ENCODE measurements around the gene NEK8.
A peak's percentile ranks its signal among the peaks of the same experiment; 100 is the strongest.

Gene NEK8

DNA sequence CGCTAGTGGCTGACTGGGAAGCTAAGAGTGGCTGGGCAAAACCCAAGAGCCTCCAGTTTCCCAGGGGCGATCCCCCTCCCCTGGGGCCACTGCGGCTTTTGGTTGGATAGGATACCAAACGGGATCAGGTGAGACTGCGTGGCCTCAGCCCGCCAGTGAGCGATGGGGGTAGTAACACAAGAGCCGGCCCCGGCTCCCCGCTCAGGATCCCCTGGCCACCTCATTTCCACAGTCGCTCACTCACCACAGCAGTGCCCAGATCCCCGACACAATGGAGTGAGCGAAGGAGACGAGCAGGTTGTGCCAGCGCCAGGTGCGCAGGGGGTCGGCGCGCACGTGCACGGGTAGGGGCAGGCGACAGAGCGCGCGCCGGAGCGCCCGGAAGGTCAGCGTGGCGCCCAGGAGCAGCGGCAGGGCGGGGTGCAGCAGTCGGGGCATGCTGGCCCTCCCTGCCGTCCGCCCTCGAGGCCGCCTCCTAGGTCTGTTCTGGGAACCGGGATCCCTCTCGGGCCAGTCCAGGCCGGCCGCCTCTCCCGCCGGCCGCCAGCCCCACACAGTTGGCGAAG, 2.8 kb upstream of the NEK8 start:
- no peak for DNase-seq (ENCODE audit: low spot score)

DNA sequence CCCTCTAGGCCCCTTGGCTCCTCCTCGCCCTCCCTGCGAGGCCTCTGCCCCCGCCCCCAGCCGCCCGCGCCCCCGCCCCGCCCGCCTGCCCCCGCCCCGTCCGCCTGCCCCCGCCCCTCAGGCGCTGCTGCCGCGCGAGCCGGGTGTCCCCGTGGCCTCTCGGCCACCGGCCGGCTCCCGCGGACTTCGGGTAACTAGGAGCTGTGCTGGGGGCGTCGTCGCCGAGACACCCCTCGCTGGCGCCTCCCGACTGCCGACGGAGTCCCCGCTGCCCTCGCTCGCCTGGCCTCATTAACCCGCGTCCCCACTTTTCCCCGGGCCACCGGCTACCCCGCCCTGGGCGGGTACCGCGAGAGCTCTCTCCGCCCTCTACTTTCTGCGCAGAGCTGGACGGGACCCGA, 2.4 kb upstream of the NEK8 start, which contains the start of gene TLCD1:
Gene TLCD1, minus strand, starts transcription at position 8 of the 401 bp plus-strand sequence. CDS start 136 bp downstream, outside the sequence.
- in situ Hi-C loops (cut with MboI; ENCODE audit: low pct_unique_long_range_greater_than_20kb, low sequenced_read_pairs, unreplicated experiment): no loop called here
- TF ChIP-seq, protein P1, sequence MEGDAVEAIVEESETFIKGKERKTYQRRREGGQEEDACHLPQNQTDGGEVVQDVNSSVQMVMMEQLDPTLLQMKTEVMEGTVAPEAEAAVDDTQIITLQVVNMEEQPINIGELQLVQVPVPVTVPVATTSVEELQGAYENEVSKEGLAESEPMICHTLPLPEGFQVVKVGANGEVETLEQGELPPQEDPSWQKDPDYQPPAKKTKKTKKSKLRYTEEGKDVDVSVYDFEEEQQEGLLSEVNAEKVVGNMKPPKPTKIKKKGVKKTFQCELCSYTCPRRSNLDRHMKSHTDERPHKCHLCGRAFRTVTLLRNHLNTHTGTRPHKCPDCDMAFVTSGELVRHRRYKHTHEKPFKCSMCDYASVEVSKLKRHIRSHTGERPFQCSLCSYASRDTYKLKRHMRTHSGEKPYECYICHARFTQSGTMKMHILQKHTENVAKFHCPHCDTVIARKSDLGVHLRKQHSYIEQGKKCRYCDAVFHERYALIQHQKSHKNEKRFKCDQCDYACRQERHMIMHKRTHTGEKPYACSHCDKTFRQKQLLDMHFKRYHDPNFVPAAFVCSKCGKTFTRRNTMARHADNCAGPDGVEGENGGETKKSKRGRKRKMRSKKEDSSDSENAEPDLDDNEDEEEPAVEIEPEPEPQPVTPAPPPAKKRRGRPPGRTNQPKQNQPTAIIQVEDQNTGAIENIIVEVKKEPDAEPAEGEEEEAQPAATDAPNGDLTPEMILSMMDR (IDR thresholded peaks at IDR 0.05; ENCODE audit: extremely low read depth, insufficient read depth, missing control alignments): no peak
- DNase-seq (ENCODE audit: low spot score): peak; percentile 89

More for the DNA sequence above, 2.8 kb upstream of the NEK8 start:
- TF ChIP-seq, protein P1 (IDR thresholded peaks at IDR 0.05; ENCODE audit: extremely low read depth, insufficient read depth, missing control alignments): no peak
- in situ Hi-C loops (cut with MboI; ENCODE audit: low pct_unique_long_range_greater_than_20kb, low sequenced_read_pairs, unreplicated experiment): no loop called here

DNA sequence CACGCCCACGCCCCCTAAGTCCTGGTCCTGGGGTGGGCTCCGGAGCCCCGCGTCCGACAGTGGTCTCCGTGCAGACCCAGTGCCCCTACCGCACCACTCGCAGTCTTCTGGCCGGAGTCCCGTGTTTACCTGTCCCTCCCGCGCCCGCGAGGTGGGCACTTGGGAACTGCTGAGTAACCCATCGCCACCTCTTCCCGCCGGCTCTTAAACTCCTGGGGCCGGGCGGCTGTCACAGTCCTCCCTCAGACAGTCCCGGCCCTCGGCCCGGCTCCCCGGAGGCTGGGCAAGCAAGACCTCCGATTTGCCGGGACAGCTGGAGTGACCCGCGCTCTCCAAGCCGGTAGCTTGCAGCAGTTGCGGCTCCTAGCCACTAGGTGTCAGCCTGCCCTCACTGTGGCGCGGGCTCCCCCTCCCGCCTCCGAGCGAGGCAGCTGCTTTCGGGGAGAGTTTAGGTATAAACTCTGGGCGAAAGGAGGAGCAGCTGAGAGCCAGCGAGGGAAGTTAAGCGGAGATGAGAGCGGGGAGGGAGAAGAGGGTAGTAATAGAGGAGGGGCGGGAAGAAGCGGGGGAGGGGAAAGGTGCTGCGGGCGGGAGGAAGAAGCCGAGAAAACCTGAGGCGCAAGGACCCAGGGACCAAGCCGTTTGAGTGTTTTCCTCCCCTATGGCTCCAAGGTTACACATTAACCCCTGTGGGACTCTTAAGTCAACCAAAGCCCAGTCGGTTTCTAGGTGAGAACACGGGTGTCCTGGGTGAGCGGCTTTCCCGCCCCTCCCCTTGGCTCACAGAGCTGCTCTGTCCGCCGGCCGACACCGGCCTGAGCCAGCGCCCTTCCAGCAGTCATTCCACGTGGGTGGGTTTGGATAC, 1.7 kb upstream of the NEK8 start:
- in situ Hi-C loops (cut with MboI; ENCODE audit: low pct_unique_long_range_greater_than_20kb, low sequenced_read_pairs, unreplicated experiment): no loop called here
- TF ChIP-seq, protein P1 (IDR thresholded peaks at IDR 0.05; ENCODE audit: extremely low read depth, insufficient read depth, missing control alignments): peak; percentile 99
- DNase-seq (ENCODE audit: low spot score): peak; percentile 91

DNA sequence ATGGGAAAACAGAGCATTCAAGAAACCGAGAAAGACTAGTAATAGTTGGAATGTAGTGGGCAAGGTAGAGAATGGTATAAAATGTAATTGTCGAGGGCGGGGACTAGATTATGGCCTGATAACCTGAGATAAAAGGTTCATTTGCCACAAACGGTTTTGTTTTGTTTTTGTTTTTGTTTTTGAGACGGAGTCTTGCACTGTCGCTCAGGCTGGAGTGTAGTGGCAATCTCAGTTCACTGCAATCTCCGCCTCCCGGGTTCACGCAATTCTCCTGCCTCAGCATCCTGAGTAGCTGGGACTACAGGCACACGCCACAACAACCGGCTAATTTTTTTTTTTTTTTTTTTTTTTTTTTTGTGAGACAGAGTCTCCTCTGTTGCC, 1.4 kb downstream of the NEK8 start:
- in situ Hi-C loops (cut with MboI; ENCODE audit: low pct_unique_long_range_greater_than_20kb, low sequenced_read_pairs, unreplicated experiment): no loop called here
- DNase-seq (ENCODE audit: low spot score): no peak

DNA sequence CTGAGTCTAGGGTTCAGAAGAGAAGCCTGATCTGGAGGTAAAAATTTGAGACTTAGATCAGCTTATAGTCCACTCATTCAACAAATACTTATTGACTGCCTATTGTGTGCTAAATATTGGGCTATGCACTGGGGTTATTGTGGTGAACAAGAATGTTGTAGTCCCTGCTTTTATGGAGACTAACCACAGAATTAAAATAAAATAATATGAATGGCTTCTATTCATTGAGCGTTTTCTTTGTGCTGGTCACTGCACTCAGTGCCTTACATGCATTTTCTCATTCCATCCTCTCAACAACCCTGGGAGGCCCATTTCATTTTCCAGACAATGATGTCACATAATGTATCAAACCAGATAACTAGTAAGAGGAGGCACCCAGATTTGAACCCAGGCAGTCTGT, 4.8 kb downstream of the NEK8 start:
- in situ Hi-C loops (cut with MboI; ENCODE audit: low pct_unique_long_range_greater_than_20kb, low sequenced_read_pairs, unreplicated experiment): no loop called here

More for the DNA sequence above, 1.4 kb downstream of the NEK8 start:
- TF ChIP-seq, protein P1 (IDR thresholded peaks at IDR 0.05; ENCODE audit: extremely low read depth, insufficient read depth, missing control alignments): no peak

DNA sequence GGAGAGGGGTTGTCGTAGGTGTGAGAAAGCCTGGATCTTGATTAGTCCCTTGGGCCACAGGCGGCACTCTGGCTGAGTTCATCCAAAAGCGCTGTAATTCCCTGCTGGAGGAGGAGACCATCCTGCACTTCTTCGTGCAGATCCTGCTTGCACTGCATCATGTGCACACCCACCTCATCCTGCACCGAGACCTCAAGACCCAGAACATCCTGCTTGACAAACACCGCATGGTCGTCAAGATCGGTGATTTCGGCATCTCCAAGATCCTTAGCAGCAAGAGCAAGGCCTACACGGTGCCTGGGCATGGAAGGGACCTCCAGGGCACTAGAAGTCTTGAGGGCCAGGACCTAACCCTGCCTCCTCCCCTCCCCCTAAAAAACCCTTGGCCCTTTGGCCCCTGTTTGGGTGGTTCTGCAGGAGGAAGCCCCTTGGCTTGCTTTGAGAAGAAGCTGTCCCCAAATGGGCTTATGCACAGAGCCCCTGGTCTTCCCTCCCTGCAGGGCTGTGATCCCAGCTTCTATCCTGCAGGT, 6.2 kb downstream of the NEK8 start:
- TF ChIP-seq, protein P1 (IDR thresholded peaks at IDR 0.05; ENCODE audit: extremely low read depth, insufficient read depth, missing control alignments): no peak
- DNase-seq (ENCODE audit: low spot score): no peak
- in situ Hi-C loops (cut with MboI; ENCODE audit: low pct_unique_long_range_greater_than_20kb, low sequenced_read_pairs, unreplicated experiment): no loop called here

More for the DNA sequence above, 4.8 kb downstream of the NEK8 start:
- TF ChIP-seq, protein P1 (IDR thresholded peaks at IDR 0.05; ENCODE audit: extremely low read depth, insufficient read depth, missing control alignments): no peak
- DNase-seq (ENCODE audit: low spot score): no peak
